Fibroblast of lung (primary cell): ENCODE measurements around the gene ZNF333.

ENCODE experiments used
- EZH2 ChIP-seq: IDR thresholded peaks from 2 replicates; pipeline ENCODE4 v1.5.1; 2012; ENCODE audit warnings: low read length, control low read depth, mild to moderate bottlenecking; ENCODE audit errors: missing control alignments
- TF ChIP-seq, protein P1 (sequence below), 2 donors: IDR thresholded peaks in 1 of 2; conservative IDR thresholded peaks in 1 of 2; 1 replicate in 1 of 2; 2 replicates in 1 of 2; pipeline ENCODE4 v1.5.1; 2011 to 2012; ENCODE audit warnings: low read length in 2 of 2, control low read depth in 1 of 2, inconsistent platforms in 1 of 2, low read depth in 1 of 2, mild to moderate bottlenecking in 1 of 2

DNA sequence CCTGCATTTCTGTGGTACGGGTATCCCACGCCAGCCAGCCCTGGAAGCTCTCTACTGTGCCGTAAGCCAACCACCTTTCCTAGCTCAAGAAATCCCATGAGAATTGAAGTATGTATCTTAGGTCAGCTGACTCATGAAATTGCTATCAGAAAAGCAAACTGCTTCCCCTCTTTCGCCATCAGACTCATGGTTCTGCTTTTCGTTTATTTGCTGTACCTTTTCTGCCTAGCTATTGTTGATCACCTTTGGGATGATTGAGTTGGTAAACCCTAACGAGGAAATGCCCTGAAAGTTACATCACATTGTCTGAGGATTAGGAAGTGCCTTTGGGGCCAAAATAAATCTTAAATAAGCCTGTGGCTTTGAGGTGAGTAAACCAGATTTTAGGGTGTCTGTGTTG lies 15.1 kb upstream of the ZNF333 start, which contains the start of gene ADGRE3:
- no peak for TF ChIP-seq EZH2
- TF ChIP-seq, protein P1, sequence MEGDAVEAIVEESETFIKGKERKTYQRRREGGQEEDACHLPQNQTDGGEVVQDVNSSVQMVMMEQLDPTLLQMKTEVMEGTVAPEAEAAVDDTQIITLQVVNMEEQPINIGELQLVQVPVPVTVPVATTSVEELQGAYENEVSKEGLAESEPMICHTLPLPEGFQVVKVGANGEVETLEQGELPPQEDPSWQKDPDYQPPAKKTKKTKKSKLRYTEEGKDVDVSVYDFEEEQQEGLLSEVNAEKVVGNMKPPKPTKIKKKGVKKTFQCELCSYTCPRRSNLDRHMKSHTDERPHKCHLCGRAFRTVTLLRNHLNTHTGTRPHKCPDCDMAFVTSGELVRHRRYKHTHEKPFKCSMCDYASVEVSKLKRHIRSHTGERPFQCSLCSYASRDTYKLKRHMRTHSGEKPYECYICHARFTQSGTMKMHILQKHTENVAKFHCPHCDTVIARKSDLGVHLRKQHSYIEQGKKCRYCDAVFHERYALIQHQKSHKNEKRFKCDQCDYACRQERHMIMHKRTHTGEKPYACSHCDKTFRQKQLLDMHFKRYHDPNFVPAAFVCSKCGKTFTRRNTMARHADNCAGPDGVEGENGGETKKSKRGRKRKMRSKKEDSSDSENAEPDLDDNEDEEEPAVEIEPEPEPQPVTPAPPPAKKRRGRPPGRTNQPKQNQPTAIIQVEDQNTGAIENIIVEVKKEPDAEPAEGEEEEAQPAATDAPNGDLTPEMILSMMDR (conservative IDR thresholded peaks at IDR 0.05 in 1 of 2, IDR thresholded peaks at IDR 0.05 in 1 of 2; ENCODE audit: low read depth in 1 of 2, low read length in 2 of 2), result no peak
